ENCODE results near the gene MAF.

MAF gene

DNA sequence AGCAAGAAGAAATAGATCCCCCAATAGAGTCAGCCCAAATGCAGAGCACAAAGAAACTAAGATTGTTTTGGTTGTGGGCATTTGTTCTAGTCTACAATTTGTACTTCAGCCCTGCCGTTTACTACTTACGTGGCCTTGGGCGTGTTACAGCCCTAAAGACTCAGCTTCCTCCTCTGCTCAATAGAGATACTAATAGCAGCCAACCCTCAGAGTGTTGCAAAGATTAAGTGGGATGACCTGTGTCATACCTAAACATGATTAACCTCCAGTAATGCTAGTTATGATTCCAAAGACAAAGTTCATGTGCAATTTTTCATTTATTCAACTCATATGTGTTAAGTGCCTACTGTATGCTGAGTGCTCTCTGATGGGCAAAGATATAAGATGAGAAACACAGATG lies 43.1 kb downstream of the MAF start:
- no peak for DNase-seq (ENCODE audit: low spot score)
- in situ Hi-C loops (cut with MboI; ENCODE audit: low sequenced_read_pairs, unreplicated experiment) = no loop called here
- TF ChIP-seq, protein P1, sequence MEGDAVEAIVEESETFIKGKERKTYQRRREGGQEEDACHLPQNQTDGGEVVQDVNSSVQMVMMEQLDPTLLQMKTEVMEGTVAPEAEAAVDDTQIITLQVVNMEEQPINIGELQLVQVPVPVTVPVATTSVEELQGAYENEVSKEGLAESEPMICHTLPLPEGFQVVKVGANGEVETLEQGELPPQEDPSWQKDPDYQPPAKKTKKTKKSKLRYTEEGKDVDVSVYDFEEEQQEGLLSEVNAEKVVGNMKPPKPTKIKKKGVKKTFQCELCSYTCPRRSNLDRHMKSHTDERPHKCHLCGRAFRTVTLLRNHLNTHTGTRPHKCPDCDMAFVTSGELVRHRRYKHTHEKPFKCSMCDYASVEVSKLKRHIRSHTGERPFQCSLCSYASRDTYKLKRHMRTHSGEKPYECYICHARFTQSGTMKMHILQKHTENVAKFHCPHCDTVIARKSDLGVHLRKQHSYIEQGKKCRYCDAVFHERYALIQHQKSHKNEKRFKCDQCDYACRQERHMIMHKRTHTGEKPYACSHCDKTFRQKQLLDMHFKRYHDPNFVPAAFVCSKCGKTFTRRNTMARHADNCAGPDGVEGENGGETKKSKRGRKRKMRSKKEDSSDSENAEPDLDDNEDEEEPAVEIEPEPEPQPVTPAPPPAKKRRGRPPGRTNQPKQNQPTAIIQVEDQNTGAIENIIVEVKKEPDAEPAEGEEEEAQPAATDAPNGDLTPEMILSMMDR (IDR thresholded peaks at IDR 0.05; ENCODE audit: borderline replicate concordance, control extremely low read depth, extremely low read depth, insufficient read depth, missing control alignments) = no peak

DNA sequence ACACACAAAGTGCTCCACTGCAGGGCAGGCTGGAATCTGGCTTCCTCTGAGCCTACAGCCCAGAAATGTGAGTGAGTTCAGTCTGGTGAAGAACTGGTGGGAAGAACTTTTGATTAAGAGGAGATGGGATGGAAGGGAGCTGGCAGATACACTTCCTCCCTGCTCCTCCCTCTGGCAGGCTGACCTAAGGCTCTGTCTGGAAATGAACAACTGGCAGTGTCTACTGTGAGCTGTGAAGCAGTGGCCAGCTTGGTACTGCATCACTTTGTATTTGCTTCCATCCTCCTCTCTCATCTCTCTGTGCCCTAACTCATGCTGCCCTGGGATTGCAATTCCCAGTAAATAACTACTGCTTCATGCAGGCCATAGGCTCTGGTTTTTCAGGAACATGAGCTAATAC lies 45.6 kb downstream of the MAF start:
- in situ Hi-C loops (cut with MboI; ENCODE audit: low sequenced_read_pairs, unreplicated experiment) = no loop called here
- TF ChIP-seq, protein P1 (IDR thresholded peaks at IDR 0.05; ENCODE audit: borderline replicate concordance, control extremely low read depth, extremely low read depth, insufficient read depth, missing control alignments) = no peak
- no peak for DNase-seq (ENCODE audit: low spot score)

DNA sequence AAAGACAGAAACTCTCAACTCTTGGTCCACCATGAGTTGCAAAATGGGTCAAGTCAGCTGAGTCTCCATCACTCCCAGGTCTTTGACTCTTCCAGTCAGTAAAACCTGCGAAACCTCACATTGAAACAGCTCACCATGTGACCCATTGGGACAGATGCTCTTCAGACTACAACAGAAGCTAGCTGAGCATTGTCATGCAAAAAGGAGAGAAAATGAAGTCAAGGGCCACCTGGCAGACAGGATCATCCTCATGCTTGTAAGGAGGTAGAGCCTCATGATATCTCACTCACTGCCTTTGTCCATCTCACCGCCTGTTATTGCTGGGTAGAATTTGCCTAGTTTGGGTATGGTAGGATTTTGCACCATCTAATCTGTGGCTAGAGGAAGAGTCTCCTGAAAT lies 50.2 kb downstream of the MAF start:
- TF ChIP-seq, protein P1 (IDR thresholded peaks at IDR 0.05; ENCODE audit: borderline replicate concordance, control extremely low read depth, extremely low read depth, insufficient read depth, missing control alignments) = no peak
- no peak for DNase-seq (ENCODE audit: low spot score)
- in situ Hi-C loops (cut with MboI; ENCODE audit: low sequenced_read_pairs, unreplicated experiment) = no loop called here

DNA sequence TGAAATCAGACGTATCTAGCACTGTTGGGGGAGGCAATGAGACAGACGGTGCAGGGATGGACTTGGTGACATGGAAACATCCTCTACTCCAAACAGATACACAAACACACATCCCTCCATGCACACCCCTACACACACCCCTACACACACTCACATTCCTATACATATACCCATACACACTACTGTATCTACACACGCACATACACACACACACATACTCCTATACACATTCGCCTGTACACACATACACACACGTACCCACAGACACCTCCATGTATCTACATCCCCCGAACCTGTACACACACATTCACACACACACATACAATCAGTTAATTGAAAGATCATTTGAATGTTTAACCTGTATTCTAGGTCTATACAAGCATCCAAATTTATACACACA lies 53.5 kb downstream of the MAF start:
- DNase-seq (ENCODE audit: low spot score) = no peak
- TF ChIP-seq, protein P1 (IDR thresholded peaks at IDR 0.05; ENCODE audit: borderline replicate concordance, control extremely low read depth, extremely low read depth, insufficient read depth, missing control alignments) = no peak
- in situ Hi-C loops (cut with MboI; ENCODE audit: low sequenced_read_pairs, unreplicated experiment) = no loop called here
